ENCODE data around the gene PAGR1. TPM values are rescaled to one million over a fixed set of nuclear protein-coding genes. Genes with fewer than 3 reads are reported as not detected.

PAGR1 gene
- total and polyA plus RNA-seq, 2 of the 13 experiments (the other 11 are each of a cell fraction or from before 2014, with no cell fraction given) = 9.8 to 66.4 TPM

DNA sequence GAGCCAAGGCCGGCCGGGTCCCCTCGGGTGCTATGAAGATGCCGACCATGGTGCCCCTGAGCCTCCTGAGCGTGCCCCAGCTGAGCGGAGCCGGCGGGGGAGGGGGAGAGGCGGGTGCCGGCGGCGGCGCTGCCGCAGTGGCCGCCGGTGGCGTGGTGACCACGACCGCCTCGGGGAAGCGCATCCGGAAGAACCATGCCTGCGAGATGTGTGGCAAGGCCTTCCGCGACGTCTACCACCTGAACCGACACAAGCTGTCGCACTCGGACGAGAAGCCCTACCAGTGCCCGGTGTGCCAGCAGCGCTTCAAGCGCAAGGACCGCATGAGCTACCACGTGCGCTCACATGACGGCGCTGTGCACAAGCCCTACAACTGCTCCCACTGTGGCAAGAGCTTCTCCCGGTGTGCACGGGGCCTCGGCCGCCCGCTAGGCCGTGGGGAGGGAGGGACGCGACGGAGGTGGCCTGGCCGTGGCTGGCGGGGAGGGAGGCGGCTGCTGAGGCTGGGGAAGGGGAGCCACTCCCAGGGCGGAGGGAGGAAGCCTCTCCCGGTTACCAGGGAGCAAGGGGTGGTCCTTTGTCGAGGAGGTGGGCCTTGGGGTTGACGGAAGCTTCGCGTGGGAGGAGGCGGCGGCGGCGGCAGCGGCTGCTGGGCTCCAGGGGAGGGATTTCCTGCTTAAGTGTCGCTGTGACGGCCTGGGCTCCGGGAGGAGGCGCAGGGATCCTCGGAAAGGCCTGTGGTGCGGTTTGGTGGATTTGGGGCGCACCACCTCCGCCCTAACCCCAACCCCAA, 8.3 kb upstream of the PAGR1 start (continued):
- peak; percentile 84 for TF ChIP-seq ZBTB14 (CRISPR knock-in tag; IDR thresholded peaks at IDR 0.05)
- peak; percentile 97 for TF ChIP-seq MZF1 (CRISPR knock-in tag; IDR thresholded peaks at IDR 0.05; ENCODE audit: borderline replicate concordance)
- peak; percentile 100 for TF ChIP-seq ZNF407 (CRISPR knock-in tag; IDR thresholded peaks at IDR 0.05; ENCODE audit: not compliant biosample characterization)
- peak; percentile 95; the same call in 1 of the 2 replicates for TF ChIP-seq ZNF441 (CRISPR knock-in tag; IDR thresholded peaks at IDR 0.05; ENCODE audit: borderline replicate concordance)
- TF ChIP-seq, protein P1, sequence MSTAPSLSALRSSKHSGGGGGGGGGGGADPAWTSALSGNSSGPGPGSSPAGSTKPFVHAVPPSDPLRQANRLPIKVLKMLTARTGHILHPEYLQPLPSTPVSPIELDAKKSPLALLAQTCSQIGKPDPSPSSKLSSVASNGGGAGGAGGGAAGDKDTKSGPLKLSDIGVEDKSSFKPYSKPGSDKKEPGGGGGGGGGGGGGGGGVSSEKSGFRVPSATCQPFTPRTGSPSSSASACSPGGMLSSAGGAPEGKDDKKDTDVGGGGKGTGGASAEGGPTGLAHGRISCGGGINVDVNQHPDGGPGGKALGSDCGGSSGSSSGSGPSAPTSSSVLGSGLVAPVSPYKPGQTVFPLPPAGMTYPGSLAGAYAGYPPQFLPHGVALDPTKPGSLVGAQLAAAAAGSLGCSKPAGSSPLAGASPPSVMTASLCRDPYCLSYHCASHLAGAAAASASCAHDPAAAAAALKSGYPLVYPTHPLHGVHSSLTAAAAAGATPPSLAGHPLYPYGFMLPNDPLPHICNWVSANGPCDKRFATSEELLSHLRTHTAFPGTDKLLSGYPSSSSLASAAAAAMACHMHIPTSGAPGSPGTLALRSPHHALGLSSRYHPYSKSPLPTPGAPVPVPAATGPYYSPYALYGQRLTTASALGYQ (CRISPR knock-in tag; IDR thresholded peaks at IDR 0.05) = peak; percentile 81; the same call in 1 of the 2 replicates
- TF ChIP-seq TFAP4 (IDR thresholded peaks at IDR 0.05; ENCODE audit: borderline replicate concordance, low read depth) = peak; percentile 83
- TF ChIP-seq, protein P2, sequence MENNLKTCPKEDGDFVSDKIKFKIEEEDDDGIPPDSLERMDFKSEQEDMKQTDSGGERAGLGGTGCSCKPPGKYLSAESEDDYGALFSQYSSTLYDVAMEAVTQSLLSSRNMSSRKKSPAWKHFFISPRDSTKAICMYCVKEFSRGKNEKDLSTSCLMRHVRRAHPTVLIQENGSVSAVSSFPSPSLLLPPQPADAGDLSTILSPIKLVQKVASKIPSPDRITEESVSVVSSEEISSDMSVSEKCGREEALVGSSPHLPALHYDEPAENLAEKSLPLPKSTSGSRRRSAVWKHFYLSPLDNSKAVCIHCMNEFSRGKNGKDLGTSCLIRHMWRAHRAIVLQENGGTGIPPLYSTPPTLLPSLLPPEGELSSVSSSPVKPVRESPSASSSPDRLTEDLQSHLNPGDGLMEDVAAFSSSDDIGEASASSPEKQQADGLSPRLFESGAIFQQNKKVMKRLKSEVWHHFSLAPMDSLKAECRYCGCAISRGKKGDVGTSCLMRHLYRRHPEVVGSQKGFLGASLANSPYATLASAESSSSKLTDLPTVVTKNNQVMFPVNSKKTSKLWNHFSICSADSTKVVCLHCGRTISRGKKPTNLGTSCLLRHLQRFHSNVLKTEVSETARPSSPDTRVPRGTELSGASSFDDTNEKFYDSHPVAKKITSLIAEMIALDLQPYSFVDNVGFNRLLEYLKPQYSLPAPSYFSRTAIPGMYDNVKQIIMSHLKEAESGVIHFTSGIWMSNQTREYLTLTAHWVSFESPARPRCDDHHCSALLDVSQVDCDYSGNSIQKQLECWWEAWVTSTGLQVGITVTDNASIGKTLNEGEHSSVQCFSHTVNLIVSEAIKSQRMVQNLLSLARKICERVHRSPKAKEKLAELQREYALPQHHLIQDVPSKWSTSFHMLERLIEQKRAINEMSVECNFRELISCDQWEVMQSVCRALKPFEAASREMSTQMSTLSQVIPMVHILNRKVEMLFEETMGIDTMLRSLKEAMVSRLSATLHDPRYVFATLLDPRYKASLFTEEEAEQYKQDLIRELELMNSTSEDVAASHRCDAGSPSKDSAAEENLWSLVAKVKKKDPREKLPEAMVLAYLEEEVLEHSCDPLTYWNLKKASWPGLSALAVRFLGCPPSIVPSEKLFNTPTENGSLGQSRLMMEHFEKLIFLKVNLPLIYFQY (CRISPR knock-in tag; IDR thresholded peaks at IDR 0.05; ENCODE audit: borderline replicate concordance) = no peak
- TF ChIP-seq, protein P3, sequence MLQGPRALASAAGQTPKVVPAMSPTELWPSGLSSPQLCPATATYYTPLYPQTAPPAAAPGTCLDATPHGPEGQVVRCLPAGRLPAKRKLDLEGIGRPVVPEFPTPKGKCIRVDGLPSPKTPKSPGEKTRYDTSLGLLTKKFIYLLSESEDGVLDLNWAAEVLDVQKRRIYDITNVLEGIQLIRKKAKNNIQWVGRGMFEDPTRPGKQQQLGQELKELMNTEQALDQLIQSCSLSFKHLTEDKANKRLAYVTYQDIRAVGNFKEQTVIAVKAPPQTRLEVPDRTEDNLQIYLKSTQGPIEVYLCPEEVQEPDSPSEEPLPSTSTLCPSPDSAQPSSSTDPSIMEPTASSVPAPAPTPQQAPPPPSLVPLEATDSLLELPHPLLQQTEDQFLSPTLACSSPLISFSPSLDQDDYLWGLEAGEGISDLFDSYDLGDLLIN (CRISPR knock-in tag; IDR thresholded peaks at IDR 0.05; ENCODE audit: borderline replicate concordance) = peak; percentile 98; the same call in 1 of the 2 replicates

Measured in HepG2 (cell line).